GM13977 (cell line): ENCODE measurements around the gene ZNF784.

Experiments
- DNase-seq: peaks from one replicate; pipeline ENCODE4 v3.0.0; 2012; ENCODE audit warnings: low spot score
- CTCF ChIP-seq: IDR thresholded peaks from 2 replicates; pipeline ENCODE4 v1.5.1; 2012; ENCODE audit warnings: mild to moderate bottlenecking, control low read depth; ENCODE audit not compliant: insufficient read depth; ENCODE audit errors: extremely low read depth, missing control alignments
- in situ Hi-C: fragments of 300-500 bp; cut with MboI; formaldehyde crosslinking; loops from one replicate; pipeline ENCODE4 v1.12.0; 2022; ENCODE audit warnings: low sequenced_read_pairs, low pct_unique_long_range_greater_than_20kb, mixed read lengths, inconsistent platforms; ENCODE audit not compliant: unreplicated experiment

ZNF784 gene

GRCh38 chr19:55647732-55648584 is 23.6 kb upstream of the ZNF784 start, which contains the start of gene CCDC106:
Gene CCDC106 (plus strand): TSS chr19:55648212. CDS start chr19:55649047, 835 bp downstream.
- no peak for TF ChIP-seq CTCF
- DNase-seq = peak; percentile 71
- in situ Hi-C loops = no loop called here

- no peak for TF ChIP-seq CTCF
- in situ Hi-C loops = no loop called here
- DNase-seq = peak; percentile 57
These were observed 22.7 kb upstream of the ZNF784 start for GRCh38 chr19:55646889-55647731.

GRCh38 chr19:55645512-55645881 is 21.1 kb upstream of the ZNF784 start:
- no peak for DNase-seq
- in situ Hi-C loops = no loop called here
- no peak for TF ChIP-seq CTCF

GRCh38 chr19:55644842-55645511 is 20.6 kb upstream of the ZNF784 start:
- no peak for DNase-seq
- no peak for TF ChIP-seq CTCF
- in situ Hi-C loops = no loop called here

GRCh38 chr19:55644191-55644833 is 19.9 kb upstream of the ZNF784 start:
- in situ Hi-C loops = no loop called here
- DNase-seq = no peak
- TF ChIP-seq CTCF = no peak

- TF ChIP-seq CTCF = no peak
- in situ Hi-C loops = no loop called here
- DNase-seq = no peak
These were observed 19.5 kb upstream of the ZNF784 start for GRCh38 chr19:55643887-55644176.
